Smooth muscle cell (in vitro differentiated cells): ENCODE data around the gene CH25H. TPM values are rescaled to one million over a fixed set of nuclear protein-coding genes. Genes with fewer than 3 reads are reported as not detected.

Source experiments
- DNase-seq: peaks from one replicate; lab custom pipeline; 2025; ENCODE audit not compliant: unreplicated experiment; lab: John Stamatoyannopoulos, UW
- H2AFZ ChIP-seq: fragments of 200-600 bp; sonication (generic); 2 replicates; pipeline ENCODE4 v1.6.0; 2016; ENCODE audit warnings: antibody characterized with exemption, low read depth, mild to moderate bottlenecking
- H3F3A ChIP-seq: fragments of 200-600 bp; sonication (generic); 2 replicates; pipeline ENCODE4 v1.6.0; 2017; ENCODE audit warnings: antibody characterized with exemption, low read depth
- H3K27ac ChIP-seq: fragments of 200-600 bp; sonication (generic); 2 replicates; pipeline ENCODE4 v1.5.1; 2016; ENCODE audit warnings: low read depth, mild to moderate bottlenecking
- H3K27me3 ChIP-seq: fragments of 200-600 bp; sonication (generic); 2 replicates; pipeline ENCODE4 v1.6.1; 2016; ENCODE audit warnings: low read depth, mild to moderate bottlenecking
- H3K36me3 ChIP-seq: fragments of 200-600 bp; sonication (generic); 2 replicates; pipeline ENCODE4 v1.5.1; 2016; ENCODE audit warnings: low read depth
- H3K4me1 ChIP-seq: fragments of 200-600 bp; sonication (generic); 2 replicates; pipeline ENCODE4 v1.5.1; 2016; ENCODE audit warnings: low read depth
- H3K4me2 ChIP-seq: fragments of 200-600 bp; sonication (generic); 2 replicates; pipeline ENCODE4 v1.6.0; 2016; ENCODE audit warnings: mild to moderate bottlenecking
- H3K4me3 ChIP-seq: fragments of 200-600 bp; sonication (generic); 2 replicates; pipeline ENCODE4 v1.5.1; 2016; ENCODE audit warnings: mild to moderate bottlenecking
- H3K79me2 ChIP-seq: fragments of 200-600 bp; sonication (generic); 2 replicates; pipeline ENCODE4 v1.6.0; 2016; ENCODE audit warnings: low read depth, mild to moderate bottlenecking
- H3K9ac ChIP-seq: fragments of 200-600 bp; sonication (generic); 2 replicates; pipeline ENCODE4 v1.6.0; 2016; ENCODE audit warnings: low read depth
- H3K9me3 ChIP-seq: fragments of 200-600 bp; sonication (generic); replicated peaks from 2 replicates; pipeline ENCODE4 v1.5.1; 2016; ENCODE audit warnings: low read depth
- H4K20me1 ChIP-seq: fragments of 200-600 bp; sonication (generic); 2 replicates; pipeline ENCODE4 v1.6.0; 2016; ENCODE audit warnings: low read depth
- WGBS: methylation state at CpG from one replicate; pipeline ENCODE4 v1.1.7; 2016; ENCODE audit warnings: low lambda C conversion rate; 5-methylcytosine and 5-hydroxymethylcytosine counted together
- polyA plus RNA-seq: library from polyadenylated mRNA; unstranded; fragments of >200 nt; fragmentation: Nextera tagmentation; extraction: Ambion mirVana; gene quantifications from 2 replicates; pipeline ENCODE4 v1.2.1, GENCODE V29; 2016
- total RNA-seq: library from RNA; depleted of rRNA; stranded (reverse); fragments of >200 nt; gene quantifications from 2 replicates; pipeline ENCODE4 v1.2.3, GENCODE V29; 2014
- TF ChIP-seq, protein P1 (sequence below): fragments of 200-600 bp; sonication (generic); IDR thresholded peaks from 2 replicates; pipeline ENCODE4 v1.5.1; 2017; ENCODE audit warnings: borderline replicate concordance, mild to moderate bottlenecking, antibody characterized with exemption; ENCODE audit not compliant: insufficient read depth, poor library complexity, severe bottlenecking

The CH25H gene
- total and polyA plus RNA-seq, 2 experiments from 2014 or later: not detected

DNA sequence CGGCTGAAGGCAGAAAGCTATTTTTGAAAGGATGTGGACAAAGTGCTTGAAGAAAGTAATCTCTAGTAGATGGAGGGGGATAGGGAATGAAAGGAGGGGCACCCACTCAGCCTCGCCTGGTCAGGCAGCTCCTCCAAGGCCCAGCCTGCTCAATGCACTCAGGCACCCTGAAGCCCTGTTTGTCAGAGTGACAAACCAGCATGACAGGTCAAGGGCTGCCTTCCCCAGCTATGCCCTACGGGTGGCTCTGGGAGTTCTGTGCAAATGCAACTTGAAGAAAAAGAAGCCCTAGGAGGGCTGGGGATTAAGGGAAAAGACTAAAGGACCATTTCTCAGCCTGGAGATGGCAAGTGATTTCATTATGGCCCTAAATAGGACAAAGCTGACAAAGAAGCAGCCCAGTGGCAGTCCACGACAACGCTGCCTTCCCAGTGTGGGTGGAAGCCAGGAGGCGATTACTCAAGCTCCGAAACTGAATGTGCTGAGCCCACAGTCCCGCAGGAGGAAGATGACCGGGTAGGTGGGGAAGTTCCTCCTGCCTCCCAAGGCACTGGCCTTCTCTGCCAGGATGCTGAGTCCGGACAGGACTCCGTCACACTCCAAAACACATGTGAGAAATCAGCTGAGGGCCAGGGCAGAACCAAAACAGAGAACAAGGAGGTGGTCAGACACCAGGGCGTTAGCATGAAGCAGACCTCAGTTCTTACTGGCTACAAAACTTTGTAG, 28.1 kb upstream of the CH25H start:
- Histone ChIP-seq H3K4me3 (no peak overlapping the region), H3K4me1 (no peaks in the 10 kb centered on the region), H4K20me1 (no peaks in the 10 kb centered on the region), H3K9me3 (no peaks in the 10 kb centered on the region), H2AFZ (no peak overlapping the region), H3F3A (no peaks in the 10 kb centered on the region), H3K4me2 (no peak overlapping the region), H3K79me2 (no peaks in the 10 kb centered on the region), H3K27ac (no peak overlapping the region), H3K36me3 (no peaks in the 10 kb centered on the region), H3K27me3 (no peaks in the 10 kb centered on the region), H3K9ac (no peak overlapping the region)
- DNase-seq: no peak
- TF ChIP-seq, protein P1, sequence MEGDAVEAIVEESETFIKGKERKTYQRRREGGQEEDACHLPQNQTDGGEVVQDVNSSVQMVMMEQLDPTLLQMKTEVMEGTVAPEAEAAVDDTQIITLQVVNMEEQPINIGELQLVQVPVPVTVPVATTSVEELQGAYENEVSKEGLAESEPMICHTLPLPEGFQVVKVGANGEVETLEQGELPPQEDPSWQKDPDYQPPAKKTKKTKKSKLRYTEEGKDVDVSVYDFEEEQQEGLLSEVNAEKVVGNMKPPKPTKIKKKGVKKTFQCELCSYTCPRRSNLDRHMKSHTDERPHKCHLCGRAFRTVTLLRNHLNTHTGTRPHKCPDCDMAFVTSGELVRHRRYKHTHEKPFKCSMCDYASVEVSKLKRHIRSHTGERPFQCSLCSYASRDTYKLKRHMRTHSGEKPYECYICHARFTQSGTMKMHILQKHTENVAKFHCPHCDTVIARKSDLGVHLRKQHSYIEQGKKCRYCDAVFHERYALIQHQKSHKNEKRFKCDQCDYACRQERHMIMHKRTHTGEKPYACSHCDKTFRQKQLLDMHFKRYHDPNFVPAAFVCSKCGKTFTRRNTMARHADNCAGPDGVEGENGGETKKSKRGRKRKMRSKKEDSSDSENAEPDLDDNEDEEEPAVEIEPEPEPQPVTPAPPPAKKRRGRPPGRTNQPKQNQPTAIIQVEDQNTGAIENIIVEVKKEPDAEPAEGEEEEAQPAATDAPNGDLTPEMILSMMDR: no peak
- 77% methylated on average over 12 of the region's 12 CpGs for WGBS

DNA sequence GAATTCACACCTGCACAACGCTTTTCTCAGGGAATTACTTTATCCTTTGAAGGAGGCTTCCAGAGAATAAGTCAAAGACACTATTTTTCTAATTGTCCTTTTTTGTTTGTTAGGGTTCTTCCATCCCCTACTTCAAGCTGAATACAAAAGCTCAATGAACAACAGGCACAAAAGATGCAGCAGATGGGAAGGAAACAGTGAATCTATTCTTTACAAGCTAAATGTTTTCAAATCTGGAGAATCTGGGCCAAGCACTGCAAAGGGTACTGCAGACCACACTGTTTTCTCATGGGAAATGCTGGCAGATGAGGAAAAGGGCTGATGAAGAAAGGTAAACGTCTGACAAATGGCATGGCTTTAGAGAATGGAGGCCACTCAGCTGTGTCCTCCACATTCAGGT, 25.9 kb upstream of the CH25H start:
- no peak for DNase-seq
- Histone ChIP-seq H4K20me1 (no peaks in the 10 kb centered on the region), H3K27ac (no peak overlapping the region), H3K4me1 (no peaks in the 10 kb centered on the region), H3F3A (no peaks in the 10 kb centered on the region), H3K4me2 (no peak overlapping the region), H3K4me3 (no peak overlapping the region), H3K36me3 (no peaks in the 10 kb centered on the region), H3K27me3 (no peaks in the 10 kb centered on the region), H3K9ac (no peak overlapping the region), H3K9me3 (no peaks in the 10 kb centered on the region), H3K79me2 (no peaks in the 10 kb centered on the region), H2AFZ (no peak overlapping the region)
- WGBS: 97% methylated on average over 2 of the region's 2 CpGs
- TF ChIP-seq, protein P1: no peak

DNA sequence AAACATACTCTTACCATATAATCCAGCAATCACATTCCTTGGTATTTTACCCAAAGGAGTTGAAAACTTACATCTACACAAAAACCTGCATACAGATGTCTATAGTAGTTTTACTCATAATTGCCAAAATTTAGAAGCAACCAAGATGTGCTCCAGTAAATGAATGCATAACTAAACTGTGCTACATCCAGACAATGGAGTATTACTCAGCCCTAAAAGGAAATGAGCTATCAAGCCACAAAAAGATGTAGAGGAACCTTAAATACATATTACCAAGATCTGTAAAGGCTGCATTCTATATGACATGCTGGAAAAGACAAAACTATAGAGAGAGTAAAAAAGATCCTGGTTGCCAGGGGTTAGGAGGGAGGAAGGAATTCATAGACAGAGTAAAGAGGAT, 21.8 kb upstream of the CH25H start:
- H3K36me3 ChIP-seq: no peaks in the 10 kb centered on the region
- no peaks in the 10 kb centered on the region for H3F3A ChIP-seq
- no peaks in the 10 kb centered on the region for H4K20me1 ChIP-seq
- H3K4me2 ChIP-seq: no peak overlapping the region
- no peak overlapping the region for H3K4me3 ChIP-seq
- no peaks in the 10 kb centered on the region for H3K9me3 ChIP-seq
- H3K9ac ChIP-seq: no peak overlapping the region
- no peak for DNase-seq
- no peaks in the 10 kb centered on the region for H3K27me3 ChIP-seq
- TF ChIP-seq, protein P1: no peak
- no peak overlapping the region for H3K27ac ChIP-seq
- no peaks in the 10 kb centered on the region for H3K4me1 ChIP-seq
- H3K79me2 ChIP-seq: no peaks in the 10 kb centered on the region
- H2AFZ ChIP-seq: no peak overlapping the region

DNA sequence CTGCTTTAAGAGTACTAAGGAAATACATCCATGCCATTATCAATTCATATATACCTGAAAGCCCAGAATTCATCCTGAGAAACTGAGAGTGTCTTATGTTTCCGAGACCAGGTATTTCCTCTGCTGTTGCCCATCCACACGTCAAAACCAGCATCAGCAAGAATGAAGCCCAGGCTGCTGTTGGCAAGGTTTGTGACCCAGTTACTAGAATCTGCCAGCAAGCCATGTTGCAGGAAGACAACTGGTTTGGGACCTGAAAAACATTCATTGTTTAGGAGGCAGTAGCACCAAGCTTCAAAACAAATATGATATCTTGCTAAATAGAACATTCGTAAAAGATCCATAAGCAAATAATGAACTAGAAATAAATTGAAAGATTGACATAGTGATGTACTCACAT, 21.0 kb upstream of the CH25H start:
- DNase-seq: no peak

More for the DNA sequence above, 21.0 kb upstream of the CH25H start:
- TF ChIP-seq, protein P1: no peak
- H2AFZ ChIP-seq: no peak overlapping the region
- no peaks in the 10 kb centered on the region for H3K4me1 ChIP-seq
- H3K9me3 ChIP-seq: no peaks in the 10 kb centered on the region
- H3K79me2 ChIP-seq: no peaks in the 10 kb centered on the region
- H3K4me3 ChIP-seq: no peak overlapping the region
- H3K27me3 ChIP-seq: no peaks in the 10 kb centered on the region
- H4K20me1 ChIP-seq: no peaks in the 10 kb centered on the region
- no peak overlapping the region for H3K27ac ChIP-seq
- H3K36me3 ChIP-seq: no peaks in the 10 kb centered on the region
- no peaks in the 10 kb centered on the region for H3F3A ChIP-seq
- 99% methylated on average over 3 of the region's 3 CpGs for WGBS
- H3K9ac ChIP-seq: no peak overlapping the region
- no peak overlapping the region for H3K4me2 ChIP-seq
